ENCODE data around the gene VKORC1.

Gene VKORC1

DNA sequence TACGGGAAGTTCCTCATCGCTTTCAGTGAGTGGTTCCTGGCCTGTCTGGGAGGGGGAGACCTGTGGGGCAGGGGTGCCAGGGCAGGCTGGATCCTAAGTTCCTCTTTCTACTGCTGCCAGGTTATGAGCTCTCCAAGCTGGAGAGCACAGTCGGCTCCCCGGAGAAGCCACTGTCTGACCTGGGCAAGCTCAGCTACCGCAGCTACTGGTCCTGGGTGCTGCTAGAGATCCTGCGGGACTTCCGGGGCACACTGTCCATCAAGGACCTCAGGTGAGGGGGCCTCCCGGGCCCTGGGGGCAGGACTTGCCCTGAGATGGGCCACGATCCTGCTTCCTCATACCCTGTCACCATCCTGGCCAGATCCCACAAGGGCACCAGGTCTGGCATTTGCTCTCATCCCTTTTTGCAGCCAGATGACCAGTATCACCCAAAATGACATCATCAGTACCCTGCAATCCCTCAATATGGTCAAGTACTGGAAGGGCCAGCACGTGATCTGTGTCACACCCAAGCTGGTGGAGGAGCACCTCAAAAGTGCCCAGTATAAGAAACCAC is 35.8 kb upstream of the VKORC1 start (continued):
- TF ChIP-seq, protein P1, sequence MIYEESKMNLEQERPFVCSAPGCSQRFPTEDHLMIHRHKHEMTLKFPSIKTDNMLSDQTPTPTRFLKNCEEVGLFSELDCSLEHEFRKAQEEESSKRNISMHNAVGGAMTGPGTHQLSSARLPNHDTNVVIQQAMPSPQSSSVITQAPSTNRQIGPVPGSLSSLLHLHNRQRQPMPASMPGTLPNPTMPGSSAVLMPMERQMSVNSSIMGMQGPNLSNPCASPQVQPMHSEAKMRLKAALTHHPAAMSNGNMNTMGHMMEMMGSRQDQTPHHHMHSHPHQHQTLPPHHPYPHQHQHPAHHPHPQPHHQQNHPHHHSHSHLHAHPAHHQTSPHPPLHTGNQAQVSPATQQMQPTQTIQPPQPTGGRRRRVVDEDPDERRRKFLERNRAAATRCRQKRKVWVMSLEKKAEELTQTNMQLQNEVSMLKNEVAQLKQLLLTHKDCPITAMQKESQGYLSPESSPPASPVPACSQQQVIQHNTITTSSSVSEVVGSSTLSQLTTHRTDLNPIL (CRISPR knock-in tag; IDR thresholded peaks at IDR 0.05; ENCODE audit: low read depth): no peak
- no peak for TF ChIP-seq RARB (CRISPR knock-in tag; IDR thresholded peaks at IDR 0.05)

GRCh38 chr16:31129568-31130335 is 35.2 kb upstream of the VKORC1 start:
- no peak for TF ChIP-seq TOX (CRISPR knock-in tag; IDR thresholded peaks at IDR 0.05; ENCODE audit: borderline replicate concordance)
- no peak for TF ChIP-seq ZNF565 (CRISPR knock-in tag; conservative IDR thresholded peaks at IDR 0.05; ENCODE audit: low read depth)
- no peak for ATAC-seq

DNA sequence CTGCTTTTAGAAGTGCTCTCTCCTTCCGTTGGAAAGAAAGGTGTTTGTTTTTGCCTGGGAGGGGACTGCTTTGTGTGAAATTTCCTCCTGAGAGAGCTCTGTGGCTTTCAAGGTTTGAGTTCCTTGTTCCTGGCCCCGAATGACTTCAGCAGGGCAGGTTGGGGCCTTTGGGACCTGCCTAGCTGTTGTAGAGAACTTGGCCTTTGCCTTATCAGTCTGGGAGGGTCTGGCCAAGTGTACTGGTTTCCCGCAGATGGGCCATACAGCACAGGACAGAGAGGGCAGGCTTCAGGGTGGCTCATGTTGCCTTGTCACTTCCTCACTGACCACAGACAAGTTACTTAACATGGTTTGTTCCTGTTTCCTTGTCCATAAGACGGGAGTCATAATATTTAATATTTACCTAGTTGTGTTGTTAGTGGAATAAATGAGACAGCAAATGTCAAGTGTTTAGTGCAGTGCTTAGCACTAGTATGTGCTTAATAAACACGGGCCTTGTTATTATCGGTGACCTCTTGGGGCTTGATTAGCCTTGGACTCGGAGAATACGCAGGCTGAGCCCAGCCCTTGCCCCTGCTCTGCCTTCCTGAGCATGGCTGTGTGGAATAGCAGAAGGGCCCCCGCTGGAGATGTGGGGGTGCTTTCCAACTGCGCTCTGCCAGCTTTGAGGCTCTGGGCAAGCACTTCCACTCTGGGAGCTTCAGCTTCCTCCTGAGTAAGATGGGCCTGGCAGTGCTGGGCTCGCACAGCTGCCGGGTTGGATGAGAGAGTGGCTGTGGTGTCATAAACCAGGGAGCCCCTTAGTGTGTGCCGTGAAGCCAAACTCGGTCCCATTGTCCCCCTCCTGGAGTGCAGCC is 34.3 kb upstream of the VKORC1 start:
- no peak for ATAC-seq
- TF ChIP-seq ARNTL (CRISPR knock-in tag; IDR thresholded peaks at IDR 0.05; ENCODE audit: borderline replicate concordance, low read depth): no peak
- no peak for TF ChIP-seq ZC3H10 (CRISPR knock-in tag; IDR thresholded peaks at IDR 0.05)
- no peak for TF ChIP-seq OSR1 (CRISPR knock-in tag; IDR thresholded peaks at IDR 0.05)
- TF ChIP-seq, protein P2, sequence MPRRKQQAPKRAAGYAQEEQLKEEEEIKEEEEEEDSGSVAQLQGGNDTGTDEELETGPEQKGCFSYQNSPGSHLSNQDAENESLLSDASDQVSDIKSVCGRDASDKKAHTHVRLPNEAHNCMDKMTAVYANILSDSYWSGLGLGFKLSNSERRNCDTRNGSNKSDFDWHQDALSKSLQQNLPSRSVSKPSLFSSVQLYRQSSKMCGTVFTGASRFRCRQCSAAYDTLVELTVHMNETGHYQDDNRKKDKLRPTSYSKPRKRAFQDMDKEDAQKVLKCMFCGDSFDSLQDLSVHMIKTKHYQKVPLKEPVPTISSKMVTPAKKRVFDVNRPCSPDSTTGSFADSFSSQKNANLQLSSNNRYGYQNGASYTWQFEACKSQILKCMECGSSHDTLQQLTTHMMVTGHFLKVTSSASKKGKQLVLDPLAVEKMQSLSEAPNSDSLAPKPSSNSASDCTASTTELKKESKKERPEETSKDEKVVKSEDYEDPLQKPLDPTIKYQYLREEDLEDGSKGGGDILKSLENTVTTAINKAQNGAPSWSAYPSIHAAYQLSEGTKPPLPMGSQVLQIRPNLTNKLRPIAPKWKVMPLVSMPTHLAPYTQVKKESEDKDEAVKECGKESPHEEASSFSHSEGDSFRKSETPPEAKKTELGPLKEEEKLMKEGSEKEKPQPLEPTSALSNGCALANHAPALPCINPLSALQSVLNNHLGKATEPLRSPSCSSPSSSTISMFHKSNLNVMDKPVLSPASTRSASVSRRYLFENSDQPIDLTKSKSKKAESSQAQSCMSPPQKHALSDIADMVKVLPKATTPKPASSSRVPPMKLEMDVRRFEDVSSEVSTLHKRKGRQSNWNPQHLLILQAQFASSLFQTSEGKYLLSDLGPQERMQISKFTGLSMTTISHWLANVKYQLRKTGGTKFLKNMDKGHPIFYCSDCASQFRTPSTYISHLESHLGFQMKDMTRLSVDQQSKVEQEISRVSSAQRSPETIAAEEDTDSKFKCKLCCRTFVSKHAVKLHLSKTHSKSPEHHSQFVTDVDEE (CRISPR knock-in tag; IDR thresholded peaks at IDR 0.05): no peak
- TF ChIP-seq BACH2 (CRISPR knock-in tag; IDR thresholded peaks at IDR 0.05; ENCODE audit: borderline replicate concordance): no peak
- TF ChIP-seq ZNF565 (CRISPR knock-in tag; conservative IDR thresholded peaks at IDR 0.05; ENCODE audit: low read depth): no peak
- no peak for TF ChIP-seq TOX (CRISPR knock-in tag; IDR thresholded peaks at IDR 0.05; ENCODE audit: borderline replicate concordance)
- TF ChIP-seq ISL1 (CRISPR knock-in tag; IDR thresholded peaks at IDR 0.05): no peak
- TF ChIP-seq, protein P3, sequence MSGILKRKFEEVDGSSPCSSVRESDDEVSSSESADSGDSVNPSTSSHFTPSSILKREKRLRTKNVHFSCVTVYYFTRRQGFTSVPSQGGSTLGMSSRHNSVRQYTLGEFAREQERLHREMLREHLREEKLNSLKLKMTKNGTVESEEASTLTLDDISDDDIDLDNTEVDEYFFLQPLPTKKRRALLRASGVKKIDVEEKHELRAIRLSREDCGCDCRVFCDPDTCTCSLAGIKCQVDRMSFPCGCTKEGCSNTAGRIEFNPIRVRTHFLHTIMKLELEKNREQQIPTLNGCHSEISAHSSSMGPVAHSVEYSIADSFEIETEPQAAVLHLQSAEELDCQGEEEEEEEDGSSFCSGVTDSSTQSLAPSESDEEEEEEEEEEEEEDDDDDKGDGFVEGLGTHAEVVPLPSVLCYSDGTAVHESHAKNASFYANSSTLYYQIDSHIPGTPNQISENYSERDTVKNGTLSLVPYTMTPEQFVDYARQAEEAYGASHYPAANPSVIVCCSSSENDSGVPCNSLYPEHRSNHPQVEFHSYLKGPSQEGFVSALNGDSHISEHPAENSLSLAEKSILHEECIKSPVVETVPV (CRISPR knock-in tag; IDR thresholded peaks at IDR 0.05): no peak
- no peak for TF ChIP-seq RARB (CRISPR knock-in tag; IDR thresholded peaks at IDR 0.05)
- TF ChIP-seq CSDC2 (CRISPR knock-in tag; IDR thresholded peaks at IDR 0.05): no peak
- TF ChIP-seq ZNF8 (CRISPR knock-in tag; IDR thresholded peaks at IDR 0.05): no peak
- no peak for TF ChIP-seq ZFP30 (CRISPR knock-in tag; IDR thresholded peaks at IDR 0.05)
- no peak for TF ChIP-seq SNAI2 (CRISPR knock-in tag; IDR thresholded peaks at IDR 0.05)
- TF ChIP-seq ESRRG (CRISPR knock-in tag; IDR thresholded peaks at IDR 0.05): no peak

GRCh38 chr16:31127182-31127581 is 32.6 kb upstream of the VKORC1 start:
- TF ChIP-seq, protein P2 (CRISPR knock-in tag; IDR thresholded peaks at IDR 0.05): no peak
- TF ChIP-seq PPARA (CRISPR knock-in tag; IDR thresholded peaks at IDR 0.05; ENCODE audit: borderline replicate concordance) (no peak), ZNF565 (CRISPR knock-in tag; conservative IDR thresholded peaks at IDR 0.05; ENCODE audit: low read depth) (no peak), TCF4 (CRISPR knock-in tag; IDR thresholded peaks at IDR 0.05; ENCODE audit: borderline replicate concordance) (no peak), ZNF8 (CRISPR knock-in tag; IDR thresholded peaks at IDR 0.05) (no peak), OSR1 (CRISPR knock-in tag; IDR thresholded peaks at IDR 0.05) (no peak), ZNF70 (CRISPR knock-in tag; IDR thresholded peaks at IDR 0.05) (no peak), ZFP3 (CRISPR knock-in tag; IDR thresholded peaks at IDR 0.05) (no peak), ZC3H10 (CRISPR knock-in tag; IDR thresholded peaks at IDR 0.05) (no peak), CSDC2 (CRISPR knock-in tag; IDR thresholded peaks at IDR 0.05) (no peak), BACH2 (CRISPR knock-in tag; IDR thresholded peaks at IDR 0.05; ENCODE audit: borderline replicate concordance) (no peak), ARNTL (CRISPR knock-in tag; IDR thresholded peaks at IDR 0.05; ENCODE audit: borderline replicate concordance, low read depth) (no peak), SNAI2 (CRISPR knock-in tag; IDR thresholded peaks at IDR 0.05) (no peak), ISL1 (CRISPR knock-in tag; IDR thresholded peaks at IDR 0.05) (no peak)
- TF ChIP-seq, protein P4, sequence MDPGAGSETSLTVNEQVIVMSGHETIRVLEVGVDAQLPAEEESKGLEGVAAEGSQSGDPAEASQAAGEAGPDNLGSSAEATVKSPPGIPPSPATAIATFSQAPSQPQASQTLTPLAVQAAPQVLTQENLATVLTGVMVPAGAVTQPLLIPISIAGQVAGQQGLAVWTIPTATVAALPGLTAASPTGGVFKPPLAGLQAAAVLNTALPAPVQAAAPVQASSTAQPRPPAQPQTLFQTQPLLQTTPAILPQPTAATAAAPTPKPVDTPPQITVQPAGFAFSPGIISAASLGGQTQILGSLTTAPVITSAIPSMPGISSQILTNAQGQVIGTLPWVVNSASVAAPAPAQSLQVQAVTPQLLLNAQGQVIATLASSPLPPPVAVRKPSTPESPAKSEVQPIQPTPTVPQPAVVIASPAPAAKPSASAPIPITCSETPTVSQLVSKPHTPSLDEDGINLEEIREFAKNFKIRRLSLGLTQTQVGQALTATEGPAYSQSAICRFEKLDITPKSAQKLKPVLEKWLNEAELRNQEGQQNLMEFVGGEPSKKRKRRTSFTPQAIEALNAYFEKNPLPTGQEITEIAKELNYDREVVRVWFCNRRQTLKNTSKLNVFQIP (CRISPR knock-in tag; IDR thresholded peaks at IDR 0.05; ENCODE audit: borderline replicate concordance, low read depth): no peak
- TF ChIP-seq, protein P3 (CRISPR knock-in tag; IDR thresholded peaks at IDR 0.05): no peak
- ATAC-seq: no peak

Measured in SK-N-SH treated with all-trans-retinoic acid at 6 μM for 48 hours (cell line).